Measurements from ENCODE around the gene INTS6.

DNA sequence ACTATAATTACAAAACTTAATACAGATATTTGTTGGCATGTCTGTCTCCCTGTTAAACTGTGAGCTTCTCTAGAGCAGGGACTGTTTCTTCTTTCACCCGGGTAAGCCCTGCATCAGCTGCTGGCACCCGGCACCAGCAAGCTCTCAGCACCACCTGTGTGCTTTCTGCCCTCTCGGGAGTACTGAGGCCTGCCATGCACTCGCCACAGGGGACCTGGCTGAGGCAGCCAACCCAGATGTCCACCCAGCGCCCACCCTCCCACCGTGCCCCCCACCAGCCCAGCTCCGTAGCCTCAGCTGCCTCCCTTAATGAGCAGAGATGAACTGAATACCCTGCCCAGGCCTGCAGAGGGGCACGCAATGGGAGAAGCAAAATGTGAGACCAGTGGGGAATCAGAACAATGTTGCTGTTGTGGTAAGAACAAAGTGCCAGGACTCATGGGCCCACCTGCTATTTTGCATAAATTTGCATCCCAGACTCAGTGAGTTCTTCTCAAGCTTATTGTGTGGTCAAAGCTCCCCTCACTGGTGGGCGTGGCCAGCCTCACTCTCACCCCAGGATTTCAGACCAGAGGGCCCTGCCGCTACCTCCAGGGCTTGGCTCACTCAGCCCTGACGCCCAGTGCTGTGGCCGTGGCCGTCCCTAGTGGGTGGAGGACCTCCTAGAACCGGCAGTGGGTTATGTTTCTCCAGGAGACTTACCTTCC, 128.0 kb downstream of the INTS6 start:
- TF ChIP-seq POLR2AphosphoS5 (IDR thresholded peaks at IDR 0.05) (no peak), CTCF (IDR thresholded peaks at IDR 0.05) (no peak), EP300 (IDR thresholded peaks at IDR 0.05; ENCODE audit: low read depth) (no peak)
